H1 (cell line): ENCODE measurements around the gene FOXO1. TPM values are rescaled to one million over a fixed set of nuclear protein-coding genes. Genes with fewer than 3 reads are reported as not detected.

Experiments
- CTCF ChIA-PET: fragments of 300-600 bp; sonication (Branson Sonifier 250); formaldehyde crosslinking; loops from one replicate; lab custom pipeline; 2021; ENCODE audit not compliant: partially characterized antibody; lab: Charles Lee
- POLR2A ChIA-PET: fragments of 300-600 bp; sonication (Branson Sonifier 250); formaldehyde crosslinking; loops from one replicate; lab custom pipeline; 2021; ENCODE audit warnings: inconsistent platforms; ENCODE audit not compliant: partially characterized antibody; lab: Charles Lee
- DNase-seq, 2 experiments: peaks; one replicate each; pipeline versions ENCODE4 v3.0.0 to v3.0.0-alpha.2; 2010 to 2022; ENCODE audit warnings: low spot score in 2 of 2, low read depth in 1 of 2, mixed read lengths in 1 of 2
- FAIRE-seq: peaks from 2 replicates; lab custom pipeline; 2011; peaks lifted over from hg19 to GRCh38; lab: Jason Lieb, UNC
- H2AFZ ChIP-seq: 2 replicates; pipeline ENCODE4 v1.8.1; 2012; ENCODE audit warnings: low read length, inconsistent platforms
- H2AK5ac ChIP-seq: 2 replicates; pipeline ENCODE4 v1.6.1; 2013; ENCODE audit warnings: low read depth, low read length
- H2BK120ac ChIP-seq: replicated peaks from 2 replicates; pipeline ENCODE3; 2013; ENCODE audit warnings: low read depth, low read length, inconsistent platforms
- H2BK12ac ChIP-seq: 2 replicates; pipeline ENCODE4 v1.6.1; 2013; ENCODE audit warnings: low read depth, low read length
- H2BK15ac ChIP-seq: 2 replicates; pipeline ENCODE4 v1.6.1; 2013; ENCODE audit warnings: low read length
- H2BK20ac ChIP-seq: 2 replicates; pipeline ENCODE4 v1.6.1; 2013; ENCODE audit warnings: low read length
- H2BK5ac ChIP-seq: 2 replicates; pipeline ENCODE4 v1.6.1; 2013; ENCODE audit warnings: low read depth, low read length
- H3K14ac ChIP-seq: 2 replicates; pipeline ENCODE4 v1.6.1; 2013; ENCODE audit warnings: inconsistent platforms; ENCODE audit not compliant: insufficient read length
- H3K18ac ChIP-seq: 2 replicates; pipeline ENCODE4 v1.6.1; 2013; ENCODE audit warnings: low read length; ENCODE audit errors: extremely low read depth
- H3K23ac ChIP-seq: 2 replicates; pipeline ENCODE4 v1.6.1; 2013; ENCODE audit warnings: inconsistent platforms; ENCODE audit not compliant: insufficient read length
- H3K23me2 ChIP-seq: 2 replicates; pipeline ENCODE4 v1.6.1; 2013; ENCODE audit warnings: low read depth, low read length
- H3K27ac ChIP-seq: 2 replicates; pipeline ENCODE4 v1.6.1; 2011; ENCODE audit warnings: low read depth, low read length, inconsistent platforms
- H3K27me3 ChIP-seq, 4 experiments: replicated peaks in 1 of 4; 1 replicate in 1 of 4; 2 replicates in 3 of 4; pipeline versions ENCODE4 v1.6.1 to v1.8.1; 2011 to 2013; ENCODE audit warnings: low read length in 3 of 4, mild to moderate bottlenecking in 3 of 4, inconsistent platforms in 2 of 4, mixed read lengths in 2 of 4, moderate library complexity in 1 of 4; ENCODE audit not compliant: control insufficient read depth in 3 of 4, insufficient read depth in 3 of 4; ENCODE audit errors: extremely low read depth in 1 of 4
- H3K36me3 ChIP-seq, 4 experiments: 2 replicates each; pipeline versions ENCODE4 v1.6.1 to v1.8.1; 2011 to 2013; ENCODE audit warnings: mild to moderate bottlenecking in 4 of 4, low read length in 3 of 4, moderate library complexity in 2 of 4, control low read depth in 1 of 4, inconsistent platforms in 1 of 4; ENCODE audit not compliant: insufficient read depth in 4 of 4, control insufficient read depth in 2 of 4
- H3K4ac ChIP-seq: replicated peaks from 2 replicates; pipeline ENCODE3; 2013; ENCODE audit warnings: low read length, low read depth, mixed read lengths, inconsistent platforms; ENCODE audit not compliant: insufficient read length
- H3K4me1 ChIP-seq, 4 experiments: replicated peaks in 1 of 4; 1 replicate in 1 of 4; 2 replicates in 3 of 4; pipeline versions ENCODE4 v1.6.1 to v1.8.1; 2011 to 2013; ENCODE audit warnings: low read length in 3 of 4, inconsistent platforms in 2 of 4, mixed read lengths in 1 of 4; ENCODE audit not compliant: insufficient read depth in 4 of 4, control insufficient read depth in 3 of 4
- H3K4me2 ChIP-seq, 2 experiments: 2 replicates each; pipeline versions ENCODE4 v1.6.1 to v1.8.1; 2011 to 2013; ENCODE audit warnings: low read depth in 2 of 2, low read length in 2 of 2, control low read depth in 1 of 2, inconsistent platforms in 1 of 2, mild to moderate bottlenecking in 1 of 2; ENCODE audit not compliant: insufficient read depth in 1 of 2
- H3K4me3 ChIP-seq, 4 experiments: fragments of 200-600, 300-600 bp in 1 of 4; sonication (generic), shearing (Covaris generic), sonication (Bioruptor Twin) in 1 of 4; 2 replicates each; pipeline versions ENCODE4 v1.5.1 to v1.8.1; 2011 to 2016; ENCODE audit warnings: low read length in 4 of 4, low read depth in 3 of 4, control low read depth in 2 of 4, inconsistent platforms in 2 of 4, mild to moderate bottlenecking in 2 of 4, mixed read lengths in 1 of 4, moderate library complexity in 1 of 4; ENCODE audit not compliant: insufficient read depth in 2 of 4; ENCODE audit errors: extremely low read depth in 1 of 4
- H3K56ac ChIP-seq: replicated peaks from 2 replicates; pipeline ENCODE3; 2013; ENCODE audit warnings: low read depth, mild to moderate bottlenecking, mixed read lengths, low read length, inconsistent platforms; ENCODE audit not compliant: insufficient read length
- H3K79me1 ChIP-seq: 2 replicates; pipeline ENCODE4 v1.6.1; 2013; ENCODE audit warnings: low read depth, low read length, control low read depth
- H3K79me2 ChIP-seq, 2 experiments: 2 replicates each; pipeline versions ENCODE4 v1.6.1 to v1.8.1; 2012 to 2013; ENCODE audit warnings: low read length in 2 of 2, mild to moderate bottlenecking in 2 of 2, inconsistent platforms in 1 of 2; ENCODE audit not compliant: insufficient read depth in 2 of 2, control insufficient read depth in 1 of 2
- H3K9ac ChIP-seq, 4 experiments: replicated peaks in 1 of 4; 1 replicate in 1 of 4; 2 replicates in 3 of 4; pipeline versions ENCODE4 v1.6.1 to v1.8.1; 2011 to 2013; ENCODE audit warnings: low read depth in 3 of 4, low read length in 3 of 4, control low read depth in 2 of 4, mild to moderate bottlenecking in 2 of 4, moderate library complexity in 2 of 4, inconsistent platforms in 1 of 4; ENCODE audit errors: extremely low read depth in 1 of 4
- H3K9me3 ChIP-seq, 2 experiments: 2 replicates each; pipeline versions ENCODE4 v1.6.1 to v1.8.1; 2012 to 2013; ENCODE audit warnings: mild to moderate bottlenecking in 2 of 2, moderate library complexity in 2 of 2, control low read depth in 1 of 2, inconsistent platforms in 1 of 2, low read depth in 1 of 2, low read length in 1 of 2, mixed read lengths in 1 of 2; ENCODE audit not compliant: insufficient read depth in 2 of 2
- H4K20me1 ChIP-seq, 2 experiments: replicated peaks in 1 of 2; 2 replicates each; pipeline versions ENCODE3 to v1.8.1; 2011 to 2013; ENCODE audit warnings: inconsistent platforms in 2 of 2, low read length in 2 of 2, mild to moderate bottlenecking in 1 of 2; ENCODE audit not compliant: insufficient read depth in 2 of 2, control insufficient read depth in 1 of 2
- H4K5ac ChIP-seq: 2 replicates; pipeline ENCODE4 v1.6.1; 2013; ENCODE audit warnings: low read length, low read depth, mixed read lengths, inconsistent platforms; ENCODE audit not compliant: insufficient read length
- H4K8ac ChIP-seq: 2 replicates; pipeline ENCODE4 v1.8.0; 2013; ENCODE audit warnings: mild to moderate bottlenecking, moderate library complexity, low read length, inconsistent platforms; ENCODE audit not compliant: insufficient read depth; ENCODE audit errors: extremely low read depth
- H4K91ac ChIP-seq: replicated peaks from 2 replicates; pipeline ENCODE3; 2013; ENCODE audit warnings: low read length, mixed read lengths, inconsistent platforms; ENCODE audit not compliant: insufficient read length
- ATF2 ChIP-seq: IDR thresholded peaks from 2 replicates; pipeline ENCODE4 v1.6.1; 2012; ENCODE audit warnings: low read length, inconsistent platforms
- BACH1 ChIP-seq: IDR thresholded peaks from 2 replicates; pipeline ENCODE4 v1.6.1; 2012; ENCODE audit warnings: low read length, improper control_type of control experiment
- CBX8 ChIP-seq: fragments of 300-800, 300-1000 bp; sonication (generic); IDR thresholded peaks from 2 replicates; pipeline ENCODE4 v1.7.1; 2016; ENCODE audit warnings: low read depth, low read length, borderline replicate concordance
- CHD1 ChIP-seq: IDR thresholded peaks from 2 replicates; pipeline ENCODE4 v1.6.1; 2012; ENCODE audit warnings: low read depth, low read length, improper control_type of control experiment
- EZH2 ChIP-seq: fragments of 200-600 bp; sonication (generic); IDR thresholded peaks from 2 replicates; pipeline ENCODE4 v1.7.1; 2012; ENCODE audit warnings: low read depth, mild to moderate bottlenecking, moderate library complexity, low read length, inconsistent platforms; ENCODE audit not compliant: severe bottlenecking
- GABPA ChIP-seq: IDR thresholded peaks from 2 replicates; pipeline ENCODE4 v1.6.1; 2011; ENCODE audit warnings: mild to moderate bottlenecking, low read length, moderate library complexity, borderline replicate concordance; ENCODE audit not compliant: insufficient read depth
- MAFK ChIP-seq: IDR thresholded peaks from 2 replicates; pipeline ENCODE4 v1.6.1; 2012; ENCODE audit warnings: low read depth, mild to moderate bottlenecking, improper control_type of control experiment, low read length
- RFX5 ChIP-seq: IDR thresholded peaks from 2 replicates; pipeline ENCODE4 v1.6.1; 2011; ENCODE audit warnings: low read depth, low read length, improper control_type of control experiment, borderline replicate concordance
- SIRT6 ChIP-seq: IDR thresholded peaks from one replicate; pipeline ENCODE4 v1.7.1; 2012; ENCODE audit warnings: low read length, inconsistent platforms
- SRF ChIP-seq: IDR thresholded peaks from 2 replicates; pipeline ENCODE4 v1.6.1; 2011; ENCODE audit warnings: mild to moderate bottlenecking, low read depth, low read length, moderate library complexity
- TAF1 ChIP-seq: IDR thresholded peaks from 2 replicates; pipeline ENCODE4 v1.6.1; 2011; ENCODE audit warnings: mild to moderate bottlenecking, low read depth, low read length
- WGBS, 2 experiments: shearing (Covaris generic) in 1 of 2; methylation state at CpG; one replicate each; pipeline versions ENCODE4 v1.1.6 to v1.1.7; 2013 to 2015; ENCODE audit warnings: low lambda C conversion rate in 2 of 2, mixed read lengths in 2 of 2, inconsistent platforms in 1 of 2, low coverage in 1 of 2, missing lambda C conversion rate in 1 of 2; ENCODE audit not compliant: insufficient replicate concordance in 2 of 2, insufficient coverage in 1 of 2, insufficient read length in 1 of 2; ENCODE audit errors: extremely low coverage in 1 of 2, missing lambda C conversion rate in 1 of 2; 5-methylcytosine and 5-hydroxymethylcytosine counted together
- polyA plus RNA-seq, 7 experiments: library from polyadenylated mRNA; depleted of rRNA in 3 of 7; stranded (reverse) in 5 of 7; unstranded in 2 of 7; fragments of >200 nt in 5 of 7; fragments of 200-250 nt in 2 of 7; gene quantifications; 1 replicate in 5 of 7; 2 replicates in 1 of 7; 4 replicates in 1 of 7; pipeline versions ENCODE4 v1.2.1 to v1.2.3, GENCODE V29; 2011 to 2013; ENCODE audit warnings: missing spikeins in 2 of 7, mixed read lengths in 2 of 7
- total RNA-seq: library from RNA; stranded (reverse); fragmentation: NEBNext Ultra II Directional; extraction: Animal tissue kit (Norgen Biotek cat#: 25700); gene quantifications from 2 replicates; pipeline ENCODE4 v1.2.1, GENCODE V29; 2021

Gene FOXO1
- total and polyA plus RNA-seq, 2 of the 8 experiments (the other 6 are each of a cell fraction or from before 2014, with no cell fraction given): 35.3 to 56.9 TPM

- Histone ChIP-seq H2BK12ac (peak overlapping the region; percentile 93), H3K9me3 (no peaks in the 10 kb centered on the region), H2BK20ac (peak overlapping the region; percentile 66; the same call in 1 of the 2 replicates), H3K79me2 (no peaks in the 10 kb centered on the region), H3K9ac (no peak overlapping the region), H2BK15ac (peak overlapping the region; percentile 98), H4K91ac (peak overlapping the region; percentile 1), H3K4me1 (peaks cover 3 to 6% (median 6%) of the 10 kb centered on the region in 4 experiments; a peak in 6 of 7 replicates), H3K23ac (no peak overlapping the region), H2AFZ (no peak overlapping the region), H3K79me1 (no peaks in the 10 kb centered on the region), H3K4me3 (no peak overlapping the region), H4K20me1 (no peaks in the 10 kb centered on the region), H4K5ac (no peak overlapping the region), H2BK5ac (peak overlapping the region; percentile 57), H3K14ac (no peak overlapping the region), H2BK120ac (no peak overlapping the region), H3K4me2 (no peak overlapping the region), H3K36me3 (no peaks in the 10 kb centered on the region), H3K27ac (no peak overlapping the region), H3K18ac (peak overlapping the region; percentile 56; the same call in 1 of the 2 replicates), H3K56ac (no peak overlapping the region), H2AK5ac (no peak overlapping the region), H3K27me3 (no peaks in the 10 kb centered on the region), H3K23me2 (no peaks in the 10 kb centered on the region), H4K8ac (no peak overlapping the region), H3K4ac (no peak overlapping the region)
- POLR2A ChIA-PET: interaction anchor here (0.6 kb wide), 1 partner anchor 155 kb away, joined by 4 read pairs; no protein-coding TSS in a partner anchor
- DNase-seq (no peak), FAIRE-seq (no peak)
- WGBS, 2 experiments: 91% methylated on average over 7 of the region's 9 CpGs; no CpG with 5 or more reads in 1 of the 2 experiments
- CTCF ChIA-PET: interaction anchor here (0.8 to 1.6 kb wide), 6 partner anchors 11 to 146 kb away, joined by 3 to 4 read pairs (median 4); no protein-coding TSS in a partner anchor
- TF ChIP-seq CHD1: no peak
- no peak for TF ChIP-seq SRF
- TF ChIP-seq ATF2: no peak
- TF ChIP-seq BACH1: no peak
- no peak for TF ChIP-seq EZH2
- TF ChIP-seq GABPA: no peak
- no peak for TF ChIP-seq CBX8
- no peak for TF ChIP-seq RFX5
- no peak for TF ChIP-seq TAF1
- TF ChIP-seq MAFK: no peak
- no peak for TF ChIP-seq SIRT6
Observed at GRCh38 chr13:40536443-40537113, 129.9 kb downstream of the FOXO1 start.
